Keratinocyte (primary cell): ENCODE data around the gene TRAPPC8. TPM values are rescaled to one million over a fixed set of nuclear protein-coding genes. Genes with fewer than 3 reads are reported as not detected.

Experiments used
- DNase-seq: peaks from one replicate; pipeline ENCODE4 v3.0.0-alpha.2; 2011; ENCODE audit warnings: low read depth, missing footprints, low spot score
- FAIRE-seq: peaks from 2 replicates; lab custom pipeline; 2011; peaks lifted over from hg19 to GRCh38; lab: Jason Lieb, UNC
- H2AFZ ChIP-seq: 2 replicates; pipeline ENCODE4 v1.6.0; 2012; ENCODE audit warnings: low read length, control low read depth, inconsistent platforms; ENCODE audit not compliant: control insufficient read depth
- H3K27ac ChIP-seq: 2 replicates; pipeline ENCODE4 v1.5.1; 2011; ENCODE audit warnings: low read length; ENCODE audit not compliant: control insufficient read depth, insufficient read depth
- H3K27me3 ChIP-seq: 3 replicates; pipeline ENCODE4 v1.6.0; 2011; ENCODE audit warnings: low read length; ENCODE audit not compliant: control insufficient read depth, insufficient read depth; ENCODE audit errors: extremely low read depth
- H3K36me3 ChIP-seq, 2 experiments: 2 replicates in 1 of 2; 3 replicates in 1 of 2; pipeline ENCODE4 v1.5.1; 2011; ENCODE audit warnings: low read length in 2 of 2, mild to moderate bottlenecking in 1 of 2; ENCODE audit not compliant: control insufficient read depth in 2 of 2, insufficient read depth in 2 of 2; ENCODE audit errors: extremely low read depth in 1 of 2
- H3K4me1 ChIP-seq: 3 replicates; pipeline ENCODE4 v1.5.1; 2011; ENCODE audit warnings: low read length; ENCODE audit not compliant: control insufficient read depth, insufficient read depth; ENCODE audit errors: extremely low read depth
- H3K4me2 ChIP-seq: 3 replicates; pipeline ENCODE4 v1.6.0; 2011; ENCODE audit warnings: low read depth, low read length; ENCODE audit not compliant: control insufficient read depth, insufficient read depth; ENCODE audit errors: extremely low read depth
- H3K4me3 ChIP-seq, 3 experiments: fragments of 200-600 bp in 1 of 3; sonication (generic) in 1 of 3; 2 replicates in 2 of 3; 3 replicates in 1 of 3; pipeline ENCODE4 v1.5.1; 2011 to 2016; ENCODE audit warnings: low read length in 3 of 3, mild to moderate bottlenecking in 3 of 3, control low read depth in 2 of 3, inconsistent platforms in 1 of 3, low read depth in 1 of 3, mixed read lengths in 1 of 3, mixed run types in 1 of 3, moderate library complexity in 1 of 3; ENCODE audit not compliant: control insufficient read depth in 2 of 3, insufficient read depth in 2 of 3; ENCODE audit errors: extremely low read depth in 1 of 3
- H3K79me2 ChIP-seq: 2 replicates; pipeline ENCODE4 v1.6.0; 2012; ENCODE audit warnings: low read length; ENCODE audit not compliant: control insufficient read depth, insufficient read depth
- H3K9ac ChIP-seq: 3 replicates; pipeline ENCODE4 v1.6.0; 2011; ENCODE audit warnings: low read length; ENCODE audit not compliant: control insufficient read depth, insufficient read depth; ENCODE audit errors: extremely low read depth
- H3K9me1 ChIP-seq: 3 replicates; pipeline ENCODE4 v1.6.0; 2011; ENCODE audit warnings: low read length; ENCODE audit not compliant: control insufficient read depth, insufficient read depth; ENCODE audit errors: extremely low read depth
- H3K9me3 ChIP-seq: 2 replicates; pipeline ENCODE4 v1.5.1; 2012; ENCODE audit warnings: low read depth, low read length; ENCODE audit not compliant: control insufficient read depth
- H4K20me1 ChIP-seq: 3 replicates; pipeline ENCODE4 v1.6.0; 2011; ENCODE audit warnings: low read length; ENCODE audit not compliant: control insufficient read depth, insufficient read depth; ENCODE audit errors: extremely low read depth
- EZH2 ChIP-seq: IDR thresholded peaks from one replicate; pipeline ENCODE4 v1.6.1; 2012; ENCODE audit warnings: inconsistent platforms, mild to moderate bottlenecking, low read length, moderate library complexity
- dilution Hi-C: fragments of 300-500 bp; cut with MboI; formaldehyde crosslinking; loops from one replicate; pipeline ENCODE4 v1.7.0; 2020; ENCODE audit warnings: low sequenced_read_pairs; ENCODE audit not compliant: extremely low pct_ligation_motif_present
- polyA plus RNA-seq, 5 experiments: library from polyadenylated mRNA; depleted of rRNA in 3 of 5; stranded (reverse) in 3 of 5; stranded (forward) in 1 of 5; unstranded in 1 of 5; fragments of >200 nt; gene quantifications; 1 replicate in 1 of 5; 2 replicates in 3 of 5; 3 replicates in 1 of 5; pipeline versions ENCODE4 v1.2.1 to v1.2.3, GENCODE V29; 2011 to 2012; ENCODE audit warnings: missing spikeins in 2 of 5, low read depth in 1 of 5, low replicate concordance in 1 of 5
- TF ChIP-seq, protein P1 (sequence below), 3 experiments: IDR thresholded peaks in 1 of 3; conservative IDR thresholded peaks in 1 of 3; optimal IDR thresholded peaks in 1 of 3; 2 replicates in 2 of 3; 3 replicates in 1 of 3; pipeline versions ENCODE3 to v1.5.1; 2011; ENCODE audit warnings: low read length in 3 of 3, mild to moderate bottlenecking in 3 of 3, moderate library complexity in 2 of 3, control low read depth in 1 of 3, inconsistent platforms in 1 of 3; ENCODE audit not compliant: insufficient read depth in 2 of 3; ENCODE audit errors: extremely low read depth in 1 of 3

TRAPPC8 gene
- polyA plus RNA-seq, 1 donor (not counting 4 experiments of a cell fraction or from before 2014, with no cell fraction given) = 64.8 TPM

DNA sequence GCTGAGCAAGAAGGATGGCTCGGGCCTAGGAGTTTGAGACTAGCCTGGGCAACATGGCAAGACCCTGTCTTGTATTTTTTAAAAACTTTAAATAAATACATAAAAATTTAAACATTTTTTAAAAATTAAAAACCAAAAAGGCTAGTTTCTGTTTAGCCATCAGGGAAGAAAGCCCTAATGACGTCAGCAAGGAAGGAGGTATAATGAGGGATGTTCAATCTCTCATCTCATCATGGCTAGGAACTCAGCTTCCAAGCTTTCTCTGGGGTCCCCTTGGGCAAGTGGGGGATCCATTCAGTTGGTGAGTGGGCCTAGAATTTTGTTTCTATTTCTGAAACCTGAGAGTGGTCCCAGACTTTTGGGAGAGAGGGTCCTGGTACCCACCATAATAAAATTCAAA lies 147.2 kb downstream of the TRAPPC8 start:
- dilution Hi-C loops = no loop called here
- no peak for FAIRE-seq
- TF ChIP-seq EZH2 = no peak
- TF ChIP-seq, protein P1, sequence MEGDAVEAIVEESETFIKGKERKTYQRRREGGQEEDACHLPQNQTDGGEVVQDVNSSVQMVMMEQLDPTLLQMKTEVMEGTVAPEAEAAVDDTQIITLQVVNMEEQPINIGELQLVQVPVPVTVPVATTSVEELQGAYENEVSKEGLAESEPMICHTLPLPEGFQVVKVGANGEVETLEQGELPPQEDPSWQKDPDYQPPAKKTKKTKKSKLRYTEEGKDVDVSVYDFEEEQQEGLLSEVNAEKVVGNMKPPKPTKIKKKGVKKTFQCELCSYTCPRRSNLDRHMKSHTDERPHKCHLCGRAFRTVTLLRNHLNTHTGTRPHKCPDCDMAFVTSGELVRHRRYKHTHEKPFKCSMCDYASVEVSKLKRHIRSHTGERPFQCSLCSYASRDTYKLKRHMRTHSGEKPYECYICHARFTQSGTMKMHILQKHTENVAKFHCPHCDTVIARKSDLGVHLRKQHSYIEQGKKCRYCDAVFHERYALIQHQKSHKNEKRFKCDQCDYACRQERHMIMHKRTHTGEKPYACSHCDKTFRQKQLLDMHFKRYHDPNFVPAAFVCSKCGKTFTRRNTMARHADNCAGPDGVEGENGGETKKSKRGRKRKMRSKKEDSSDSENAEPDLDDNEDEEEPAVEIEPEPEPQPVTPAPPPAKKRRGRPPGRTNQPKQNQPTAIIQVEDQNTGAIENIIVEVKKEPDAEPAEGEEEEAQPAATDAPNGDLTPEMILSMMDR (optimal IDR thresholded peaks at IDR 0.05 in 1 of 3, IDR thresholded peaks at IDR 0.05 in 1 of 3, conservative IDR thresholded peaks at IDR 0.05 in 1 of 3; ENCODE audit: extremely low read depth in 1 of 3, insufficient read depth in 2 of 3, low read length in 3 of 3) = no peak

DNA sequence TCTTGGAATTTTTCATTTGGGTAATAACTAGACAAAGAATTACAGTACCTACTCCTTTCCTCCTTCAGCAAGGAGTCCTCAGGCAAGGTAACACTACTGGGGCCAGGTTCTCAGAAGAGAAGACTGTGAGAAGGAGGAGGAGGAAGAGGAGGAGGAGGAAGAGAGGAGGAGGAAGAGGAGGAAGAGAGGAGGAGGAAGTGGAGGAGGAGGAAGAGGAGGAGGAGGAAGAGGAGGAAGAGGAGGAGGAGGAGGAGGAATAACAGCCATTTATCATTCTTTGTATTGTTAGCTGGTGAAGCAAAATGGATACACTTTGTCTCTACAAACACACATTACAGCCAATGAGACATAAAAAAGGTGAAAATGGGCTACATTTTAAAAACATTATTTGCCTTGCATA lies 149.4 kb downstream of the TRAPPC8 start:
- Histone ChIP-seq H3K4me2 (no peak overlapping the region), H3K36me3 (no peaks in the 10 kb centered on the region), H2AFZ (no peak overlapping the region), H3K4me1 (no peaks in the 10 kb centered on the region), H3K27ac (no peak overlapping the region), H3K4me3 (no peak overlapping the region), H3K79me2 (no peaks in the 10 kb centered on the region), H3K27me3 (no peaks in the 10 kb centered on the region), H3K9ac (no peak overlapping the region), H3K9me1 (no peaks in the 10 kb centered on the region), H3K9me3 (no peaks in the 10 kb centered on the region), H4K20me1 (no peaks in the 10 kb centered on the region)
- DNase-seq (no peak), FAIRE-seq (no peak)
- TF ChIP-seq EZH2 = no peak
- TF ChIP-seq, protein P1 (optimal IDR thresholded peaks at IDR 0.05 in 1 of 3, IDR thresholded peaks at IDR 0.05 in 1 of 3, conservative IDR thresholded peaks at IDR 0.05 in 1 of 3; ENCODE audit: extremely low read depth in 1 of 3, insufficient read depth in 2 of 3, low read length in 3 of 3) = no peak
- dilution Hi-C loops = no loop called here

More for the DNA sequence above, 147.2 kb downstream of the TRAPPC8 start:
- H3K9me1 ChIP-seq = no peaks in the 10 kb centered on the region
- H3K27me3 ChIP-seq = no peaks in the 10 kb centered on the region
- no peak overlapping the region for H3K4me2 ChIP-seq
- H3K79me2 ChIP-seq = no peaks in the 10 kb centered on the region
- no peaks in the 10 kb centered on the region for H4K20me1 ChIP-seq
- H3K27ac ChIP-seq = no peak overlapping the region
- H3K36me3 ChIP-seq = no peaks in the 10 kb centered on the region
- no peak for DNase-seq
- no peak overlapping the region for H3K4me3 ChIP-seq
- no peaks in the 10 kb centered on the region for H3K4me1 ChIP-seq
- no peaks in the 10 kb centered on the region for H3K9me3 ChIP-seq
- H2AFZ ChIP-seq = no peak overlapping the region
- no peak overlapping the region for H3K9ac ChIP-seq
